Uterus (tissue), 2 donors: ENCODE results near the gene PLXNC1.

Experiments used
- POLR2A ChIP-seq, 2 donors: fragments of 450-650 bp; IDR thresholded peaks; one replicate each; pipeline ENCODE4 v1.6.1; 2016; ENCODE audit warnings: antibody characterized with exemption in 2 of 2, mild to moderate bottlenecking in 1 of 2, moderate library complexity in 1 of 2
- TF ChIP-seq, protein P1 (sequence below), 4 experiments: fragments of 200-600 bp in 2 of 4; fragments of 450-650 bp in 2 of 4; sonication (generic) in 2 of 4; IDR thresholded peaks; one replicate each; pipeline ENCODE4 v1.5.1; 2016 to 2019; ENCODE audit warnings: antibody characterized with exemption in 4 of 4, mild to moderate bottlenecking in 2 of 4, moderate library complexity in 1 of 4

DNA sequence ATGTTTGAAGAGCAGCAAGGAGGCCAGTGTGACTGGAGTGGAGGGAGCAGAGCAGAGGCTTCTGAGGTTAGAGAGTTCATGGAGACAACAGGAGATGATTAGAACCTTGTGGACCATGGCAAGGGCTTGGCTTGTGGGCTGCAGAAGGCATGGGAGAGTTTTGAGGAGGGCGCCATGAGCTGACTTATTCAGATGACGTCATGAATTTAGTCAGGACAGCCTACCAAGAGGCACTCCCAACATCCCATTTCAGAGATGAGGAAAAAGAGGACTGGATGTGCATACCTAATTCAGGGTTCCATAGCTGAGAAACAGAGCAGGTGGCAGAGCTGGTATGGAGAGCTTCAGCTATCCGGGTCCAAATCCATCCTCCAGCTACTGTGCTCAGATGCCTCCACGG is 101.8 kb downstream of the PLXNC1 start:
- TF ChIP-seq, protein P1, sequence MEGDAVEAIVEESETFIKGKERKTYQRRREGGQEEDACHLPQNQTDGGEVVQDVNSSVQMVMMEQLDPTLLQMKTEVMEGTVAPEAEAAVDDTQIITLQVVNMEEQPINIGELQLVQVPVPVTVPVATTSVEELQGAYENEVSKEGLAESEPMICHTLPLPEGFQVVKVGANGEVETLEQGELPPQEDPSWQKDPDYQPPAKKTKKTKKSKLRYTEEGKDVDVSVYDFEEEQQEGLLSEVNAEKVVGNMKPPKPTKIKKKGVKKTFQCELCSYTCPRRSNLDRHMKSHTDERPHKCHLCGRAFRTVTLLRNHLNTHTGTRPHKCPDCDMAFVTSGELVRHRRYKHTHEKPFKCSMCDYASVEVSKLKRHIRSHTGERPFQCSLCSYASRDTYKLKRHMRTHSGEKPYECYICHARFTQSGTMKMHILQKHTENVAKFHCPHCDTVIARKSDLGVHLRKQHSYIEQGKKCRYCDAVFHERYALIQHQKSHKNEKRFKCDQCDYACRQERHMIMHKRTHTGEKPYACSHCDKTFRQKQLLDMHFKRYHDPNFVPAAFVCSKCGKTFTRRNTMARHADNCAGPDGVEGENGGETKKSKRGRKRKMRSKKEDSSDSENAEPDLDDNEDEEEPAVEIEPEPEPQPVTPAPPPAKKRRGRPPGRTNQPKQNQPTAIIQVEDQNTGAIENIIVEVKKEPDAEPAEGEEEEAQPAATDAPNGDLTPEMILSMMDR (IDR thresholded peaks at IDR 0.05), result no peak
- TF ChIP-seq POLR2A (IDR thresholded peaks at IDR 0.05), result no peak
